Measurements from ENCODE around the gene ATRN. TPM values are rescaled to one million over a fixed set of nuclear protein-coding genes. Genes with fewer than 3 reads are reported as not detected.

The ATRN gene
- total and polyA plus RNA-seq, 2 experiments from 2014 or later, result 2.2 to 18.3 TPM

- H3K4me3 Mint-ChIP-seq, result no peak overlapping the region
- ATAC-seq, result peak; percentile 56; the same call in 1 of the 3 replicates
Observed at GRCh38 chr20:3629893-3630292, 159.1 kb downstream of the ATRN start.

More at GRCh38 chr20:3629893-3630292, 159.1 kb downstream of the ATRN start:
- Mint-ChIP-seq H3K36me3 (ENCODE audit: low read depth) (peaks cover 4% of the 10 kb centered on the region; the same call in 2 of the 3 replicates), H3K9me3 (no peaks in the 10 kb centered on the region), H3K27me3 (ENCODE audit: insufficient read depth, low read depth, poor library complexity) (no peaks in the 10 kb centered on the region), H3K27ac (no peak overlapping the region), H3K4me1 (peaks cover 21% of the 10 kb centered on the region)
- Histone ChIP-seq H3K4me2 (peak overlapping the region; percentile 58), H3K36me3 (ENCODE audit: insufficient read depth) (no peaks in the 10 kb centered on the region), H3K79me2 (replicated peaks; ENCODE audit: insufficient read depth) (no peaks in the 10 kb centered on the region), H2AFZ (no peak overlapping the region), H3K4me1 (ENCODE audit: insufficient read depth) (peaks cover 13% of the 10 kb centered on the region), H3K9me2 (ENCODE audit: insufficient read depth) (peaks cover 5% of the 10 kb centered on the region; the same call in 1 of the 2 replicates), H3K27me3 (ENCODE audit: insufficient read depth) (no peaks in the 10 kb centered on the region), H3K27ac (ENCODE audit: low read depth) (no peak overlapping the region), H4K20me1 (replicated peaks; ENCODE audit: insufficient read depth) (no peaks in the 10 kb centered on the region), H3K4me3 (no peak overlapping the region), H3F3A (replicated peaks; ENCODE audit: low read depth) (no peaks in the 10 kb centered on the region)
- no peak for DNase-seq (ENCODE audit: low spot score)
- TF ChIP-seq ZNF462 (CRISPR knock-in tag; IDR thresholded peaks at IDR 0.05) (no peak), POLR2AphosphoS5 (IDR thresholded peaks at IDR 0.05; ENCODE audit: low read depth) (no peak), EZH2phosphoT487 (IDR thresholded peaks at IDR 0.05; ENCODE audit: unreplicated experiment) (no peak), ETS1 (IDR thresholded peaks at IDR 0.05) (no peak), ZNF114 (CRISPR knock-in tag; IDR thresholded peaks at IDR 0.05) (no peak), STAT1 (IDR thresholded peaks at IDR 0.05; ENCODE audit: unreplicated experiment) (no peak)
